ENCODE data around the gene PC. TPM values are rescaled to one million over a fixed set of nuclear protein-coding genes. Genes with fewer than 3 reads are reported as not detected.

PC gene
- total RNA-seq, 1 donor from 2014 or later, result 30.3 TPM

- DNase-seq (ENCODE audit: low spot score), result no peak
Observed at GRCh38 chr11:66885469-66885868, 72.7 kb downstream of the PC start.

GRCh38 chr11:66884443-66884842 lies 73.7 kb downstream of the PC start:
- no peak for DNase-seq (ENCODE audit: low spot score)

- DNase-seq (ENCODE audit: low spot score), result peak; percentile 34
Observed at GRCh38 chr11:66883016-66883965, 74.9 kb downstream of the PC start.

GRCh38 chr11:66882561-66883015 lies 75.6 kb downstream of the PC start:
- DNase-seq (ENCODE audit: low spot score), result no peak

GRCh38 chr11:66881927-66882452 lies 76.2 kb downstream of the PC start:
- DNase-seq (ENCODE audit: low spot score), result no peak

- DNase-seq (ENCODE audit: low spot score), result no peak
Observed at GRCh38 chr11:66881451-66881835, 76.7 kb downstream of the PC start.

GRCh38 chr11:66880496-66881450 lies 77.4 kb downstream of the PC start:
- DNase-seq (ENCODE audit: low spot score), result no peak

GRCh38 chr11:66879999-66880398 lies 78.2 kb downstream of the PC start:
- no peak for DNase-seq (ENCODE audit: low spot score)

- DNase-seq (ENCODE audit: low spot score), result no peak
Observed at GRCh38 chr11:66879583-66879982, 78.6 kb downstream of the PC start.

GRCh38 chr11:66879000-66879399 lies 79.2 kb downstream of the PC start:
- no peak for DNase-seq (ENCODE audit: low spot score)

GRCh38 chr11:66878474-66878873 lies 79.7 kb downstream of the PC start:
- peak; percentile 36 for DNase-seq (ENCODE audit: low spot score)

- no peak for DNase-seq (ENCODE audit: low spot score)
Observed at GRCh38 chr11:66877588-66878385, 80.4 kb downstream of the PC start.

GRCh38 chr11:66875378-66875777 lies 82.8 kb downstream of the PC start:
- no peak for DNase-seq (ENCODE audit: low spot score)

- no peak for DNase-seq (ENCODE audit: low spot score)
Observed at GRCh38 chr11:66874232-66874631, 84.0 kb downstream of the PC start.

GRCh38 chr11:66871521-66871901 lies 86.7 kb downstream of the PC start:
- DNase-seq (ENCODE audit: low spot score), result no peak

- DNase-seq (ENCODE audit: low spot score), result no peak
Observed at GRCh38 chr11:66870616-66871520, 87.3 kb downstream of the PC start.

- DNase-seq (ENCODE audit: low spot score), result no peak
Observed at GRCh38 chr11:66870131-66870530, 88.1 kb downstream of the PC start.

- DNase-seq (ENCODE audit: low spot score), result no peak
Observed at GRCh38 chr11:66869567-66869870, 88.7 kb downstream of the PC start.

- no peak for DNase-seq (ENCODE audit: low spot score)
Observed at GRCh38 chr11:66868726-66869566, 89.2 kb downstream of the PC start.
